ENCODE data around the gene TMPRSS13.

- no peak for TF ChIP-seq GATA2 (IDR thresholded peaks at IDR 0.05; ENCODE audit: low read depth, low read length)
- TF ChIP-seq GATA3 (IDR thresholded peaks at IDR 0.05; ENCODE audit: low read depth, low read length), result no peak
Measured at GRCh38 chr11:117970400-117971024, 41.3 kb upstream of the TMPRSS13 start.
